Stimulated activated CD4-positive, alpha-beta T cell treated with anti-CD3 and anti-CD28 coated beads, Interleukin-12 subunit alpha, Interleukin-12 subunit beta, amount 100 ng/mL, for 4 hours (primary cell): Measurements from ENCODE around the gene BCL11B.

ENCODE experiments used
- DNase-seq: peaks from one replicate; pipeline ENCODE4 v3.0.0-alpha.2; 2020

Gene BCL11B

GRCh38 chr14:99267381-99267780 lies 4.6 kb downstream of the BCL11B start:
- no peak for DNase-seq

- DNase-seq, result peak; percentile 87
These were observed 5.5 kb downstream of the BCL11B start for GRCh38 chr14:99266181-99267178.

GRCh38 chr14:99265571-99265970 lies 6.4 kb downstream of the BCL11B start:
- DNase-seq, result no peak

GRCh38 chr14:99264691-99265450 lies 7.1 kb downstream of the BCL11B start:
- no peak for DNase-seq

GRCh38 chr14:99263564-99264330 lies 8.2 kb downstream of the BCL11B start:
- DNase-seq, result no peak

GRCh38 chr14:99262977-99263448 lies 9.0 kb downstream of the BCL11B start:
- DNase-seq, result no peak

GRCh38 chr14:99261912-99262787 lies 9.8 kb downstream of the BCL11B start:
- peak; percentile 51 for DNase-seq

- DNase-seq, result no peak
These were observed 11.1 kb downstream of the BCL11B start for GRCh38 chr14:99260587-99261551.

- DNase-seq, result no peak
These were observed 11.9 kb downstream of the BCL11B start for GRCh38 chr14:99260116-99260515.

GRCh38 chr14:99258876-99259726 lies 12.9 kb downstream of the BCL11B start:
- DNase-seq, result no peak

GRCh38 chr14:99258341-99258861 lies 13.6 kb downstream of the BCL11B start:
- no peak for DNase-seq

- no peak for DNase-seq
These were observed 14.2 kb downstream of the BCL11B start for GRCh38 chr14:99257673-99258221.

- no peak for DNase-seq
These were observed 14.8 kb downstream of the BCL11B start for GRCh38 chr14:99257122-99257672.

- DNase-seq, result no peak
These were observed 15.5 kb downstream of the BCL11B start for GRCh38 chr14:99256483-99256874.

- no peak for DNase-seq
These were observed 16.1 kb downstream of the BCL11B start for GRCh38 chr14:99255621-99256482.

- DNase-seq, result no peak
These were observed 17.5 kb downstream of the BCL11B start for GRCh38 chr14:99254328-99255009.

GRCh38 chr14:99253890-99254289 lies 18.1 kb downstream of the BCL11B start:
- no peak for DNase-seq
